Transverse colon (tissue), 4 donors: Measurements from ENCODE around the gene LPIN1. TPM values are rescaled to one million over a fixed set of nuclear protein-coding genes. Genes with fewer than 3 reads are reported as not detected.

ENCODE experiments used
- DNase-seq: peaks from one replicate; pipeline ENCODE4 v3.0.0-alpha.2; 2019
- H3K27ac ChIP-seq, 4 donors: fragments of 200-600 bp; sonication (generic); 2 replicates each; pipeline ENCODE4 v1.5.1; 2016 to 2018; ENCODE audit warnings: inconsistent platforms in 4 of 4
- H3K27me3 ChIP-seq: fragments of 200-600 bp; sonication (generic); 2 replicates; pipeline ENCODE4 v1.5.1; 2017; ENCODE audit warnings: inconsistent platforms
- H3K36me3 ChIP-seq, 4 donors: fragments of 200-600 bp; sonication (generic); 2 replicates each; pipeline ENCODE4 v1.5.1; 2017 to 2019; ENCODE audit warnings: inconsistent platforms in 4 of 4
- H3K4me1 ChIP-seq, 4 donors: fragments of 200-600 bp; sonication (generic); 2 replicates each; pipeline ENCODE4 v1.5.1; 2017 to 2020; ENCODE audit warnings: inconsistent platforms in 4 of 4
- H3K4me3 ChIP-seq, 4 donors: fragments of 200-600 bp; sonication (generic); 1 replicate in 1 of 4; 2 replicates in 3 of 4; pipeline versions ENCODE4 v1.5.1 to v1.6.1; 2017 to 2019; ENCODE audit warnings: inconsistent platforms in 4 of 4
- H3K9me3 ChIP-seq, 2 donors: fragments of 200-600 bp; sonication (generic); 2 replicates each; pipeline ENCODE4 v1.5.1; 2017 to 2019; ENCODE audit warnings: inconsistent platforms in 2 of 2
- CTCF ChIP-seq, 5 experiments: fragments of 200-600 bp in 3 of 5; fragments of 450-650 bp in 2 of 5; sonication (generic) in 3 of 5; IDR thresholded peaks; 1 replicate in 2 of 5; 2 replicates in 3 of 5; pipeline ENCODE4 v1.5.1; 2016 to 2017; ENCODE audit warnings: antibody characterized with exemption in 5 of 5, inconsistent platforms in 3 of 5, mild to moderate bottlenecking in 2 of 5, moderate library complexity in 1 of 5
- EP300 ChIP-seq: sonication (generic); formaldehyde crosslinking; IDR thresholded peaks from one replicate; pipeline ENCODE4 v1.6.1; 2017; ENCODE audit warnings: antibody characterized with exemption, low read depth
- POLR2A ChIP-seq: fragments of 450-650 bp; IDR thresholded peaks from one replicate; pipeline ENCODE4 v1.6.1; 2016; ENCODE audit warnings: antibody characterized with exemption, mild to moderate bottlenecking, moderate library complexity
- POLR2AphosphoS5 ChIP-seq, 3 donors: sonication (generic); formaldehyde crosslinking; IDR thresholded peaks; one replicate each; pipeline ENCODE4 v1.6.1; 2016; ENCODE audit warnings: antibody characterized with exemption in 3 of 3
- WGBS, 2 donors: methylation state at CpG; one replicate each; pipeline ENCODE4 v1.1.5; 2018; ENCODE audit warnings: low coverage in 1 of 2; 5-methylcytosine and 5-hydroxymethylcytosine counted together
- in situ Hi-C, 4 donors: fragments of 200-750 bp; cut with MboI; loops; one replicate each; pipeline versions ENCODE4 v1.15.0 to v1.15.1; 2017; ENCODE audit warnings: low sequenced_read_pairs in 3 of 4, low pct_ligation_motif_present in 1 of 4, low pct_unique_long_range_greater_than_20kb in 1 of 4
- intact Hi-C: fragments of 100-400 bp; cut with DNase I; formaldehyde crosslinking; loops from one replicate; pipeline ENCODE4 v1.15.1; 2023; ENCODE audit warnings: low total_unique reads
- total RNA-seq, 4 donors: library from RNA; depleted of rRNA; stranded (reverse); fragments of >200 nt; gene quantifications; one replicate each; pipeline ENCODE4 v1.1.0, GENCODE V29; 2016

Gene LPIN1
- total RNA-seq, 4 donors from 2014 or later: 19.7 to 62.1 (median 26.6) TPM

- in situ Hi-C loops: loop anchor here in 2 of 4 donors (10.0 to 25.0 kb wide), 2 partner anchors 851 to 1144 kb away; partner anchors contain the start of gene TRIB2 (in 1 of the 2)
- intact Hi-C loops: no loop called here
- H3K27me3 ChIP-seq: no peaks in the 10 kb centered on the region
- DNase-seq: no peak
- no peak overlapping the region for H3K4me3 ChIP-seq
- no peaks in the 10 kb centered on the region for H3K36me3 ChIP-seq
- no peaks in the 10 kb centered on the region for H3K9me3 ChIP-seq
- H3K27ac ChIP-seq: no peak overlapping the region
- H3K4me1 ChIP-seq: peaks cover 0 to 6% (median 2%) of the 10 kb centered on the region in 4 donors
- TF ChIP-seq CTCF (IDR thresholded peaks at IDR 0.05) (no peak), POLR2AphosphoS5 (IDR thresholded peaks at IDR 0.05) (no peak)
- WGBS, 2 donors: 80 to 82% methylated on average over 1 to 2 of the region's 2 CpGs
Observed at GRCh38 chr2:11861044-11861443, 114.6 kb downstream of the LPIN1 start.

DNA sequence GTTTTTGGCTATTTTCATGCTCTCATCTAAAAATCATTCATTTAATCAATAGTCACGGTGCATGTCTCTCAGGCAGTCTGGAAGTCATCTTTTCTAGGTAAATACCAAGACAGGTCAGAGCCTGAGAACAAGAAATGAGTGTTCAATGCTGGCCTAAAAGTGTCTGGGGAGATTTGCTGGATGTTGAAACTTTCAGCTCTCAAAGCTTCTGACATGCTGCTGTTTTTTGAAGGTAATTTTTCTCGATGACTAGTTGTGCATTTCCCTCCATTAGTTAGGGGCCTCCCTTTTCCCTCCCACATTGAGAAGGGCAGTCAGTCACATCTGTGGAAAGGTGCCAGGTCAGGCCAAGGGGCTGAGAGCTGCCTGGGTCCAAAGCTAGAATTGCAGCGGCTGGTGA, 115.6 kb downstream of the LPIN1 start:
- in situ Hi-C loops: loop anchor here in 2 of 4 donors (10.0 to 25.0 kb wide), 2 partner anchors 850 to 1143 kb away; partner anchors contain the start of gene TRIB2 (in 1 of the 2)
- Histone ChIP-seq H3K9me3 (no peaks in the 10 kb centered on the region), H3K36me3 (no peaks in the 10 kb centered on the region), H3K4me3 (no peak overlapping the region), H3K27me3 (no peaks in the 10 kb centered on the region), H3K27ac (no peak overlapping the region), H3K4me1 (peaks cover 0 to 6% (median 2%) of the 10 kb centered on the region in 4 donors)
- TF ChIP-seq EP300 (no peak), POLR2A (no peak), POLR2AphosphoS5 (IDR thresholded peaks at IDR 0.05) (no peak), CTCF (IDR thresholded peaks at IDR 0.05) (no peak)
- 50 to 68% methylated on average over 1 to 3 of the region's 3 CpGs for WGBS, 2 donors
- DNase-seq: no peak
- intact Hi-C loops: no loop called here

DNA sequence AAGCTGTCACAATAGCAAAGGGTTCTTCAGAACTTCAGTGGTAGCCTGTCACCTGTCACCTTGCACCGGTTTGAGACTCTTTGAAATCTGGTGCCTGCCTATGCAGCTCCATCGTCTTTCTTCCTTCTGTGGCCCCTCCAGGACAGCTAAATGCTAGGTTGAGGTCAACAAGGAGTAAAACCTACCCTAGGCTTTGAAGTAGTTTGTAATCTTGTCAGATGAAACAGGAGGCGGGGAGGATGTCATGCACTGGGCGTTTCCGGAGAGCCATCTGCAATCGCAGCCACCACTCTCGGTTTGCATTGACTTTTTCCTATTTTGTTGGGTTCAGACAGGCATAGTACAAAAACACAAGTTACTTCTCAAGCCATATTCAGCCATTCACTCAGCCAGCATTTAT, 116.7 kb downstream of the LPIN1 start:
- intact Hi-C loops: no loop called here
- Histone ChIP-seq H3K4me3 (no peak overlapping the region), H3K4me1 (peaks cover 0 to 6% (median 2%) of the 10 kb centered on the region in 4 donors), H3K27ac (no peak overlapping the region), H3K36me3 (no peaks in the 10 kb centered on the region), H3K9me3 (no peaks in the 10 kb centered on the region), H3K27me3 (no peaks in the 10 kb centered on the region)
- WGBS, 2 donors: 76% methylated on average over 7 of the region's 7 CpGs; no CpG with 5 or more reads in 1 of the 2 donors
- TF ChIP-seq CTCF (IDR thresholded peaks at IDR 0.05): no peak
- TF ChIP-seq POLR2A: no peak
- TF ChIP-seq POLR2AphosphoS5 (IDR thresholded peaks at IDR 0.05): no peak
- no peak for TF ChIP-seq EP300
- no peak for DNase-seq
- in situ Hi-C loops: loop anchor here in 2 of 4 donors (10.0 to 25.0 kb wide), 2 partner anchors 849 to 1142 kb away; partner anchors contain the start of gene TRIB2 (in 1 of the 2)

- H3K4me3 ChIP-seq: no peak overlapping the region
- 12 to 15% methylated on average over 8 to 12 of the region's 12 CpGs for WGBS, 2 donors
Observed at GRCh38 chr2:11863513-11864328, 117.3 kb downstream of the LPIN1 start.

More at GRCh38 chr2:11863513-11864328, 117.3 kb downstream of the LPIN1 start:
- no peaks in the 10 kb centered on the region for H3K27me3 ChIP-seq
- peaks cover 0 to 6% (median 2%) of the 10 kb centered on the region in 4 donors for H3K4me1 ChIP-seq
- in situ Hi-C loops (loop anchor here in 2 of 4 donors (10.0 to 25.0 kb wide), 2 partner anchors 849 to 1141 kb away; partner anchors contain the start of gene TRIB2 (in 1 of the 2)), intact Hi-C loops (no loop called here)
- TF ChIP-seq POLR2AphosphoS5 (IDR thresholded peaks at IDR 0.05): peak; percentile 38 to 53 (median 44)
- no peak for TF ChIP-seq POLR2A
- TF ChIP-seq CTCF (IDR thresholded peaks at IDR 0.05): peak; percentile 92 to 99 (median 95)
- peak overlapping the region; percentile 13 to 51 (median 26) for H3K27ac ChIP-seq
- peak; percentile 74 for DNase-seq
- no peaks in the 10 kb centered on the region for H3K9me3 ChIP-seq
- no peaks in the 10 kb centered on the region for H3K36me3 ChIP-seq
